T-helper 2 cell (primary cell): ENCODE measurements around the gene CEBPG.

Experiments
- DNase-seq, 5 experiments: peaks; one replicate each; pipeline versions ENCODE4 v3.0.0 to v3.0.0-alpha.2; 2012 to 2022

Gene CEBPG

DNA sequence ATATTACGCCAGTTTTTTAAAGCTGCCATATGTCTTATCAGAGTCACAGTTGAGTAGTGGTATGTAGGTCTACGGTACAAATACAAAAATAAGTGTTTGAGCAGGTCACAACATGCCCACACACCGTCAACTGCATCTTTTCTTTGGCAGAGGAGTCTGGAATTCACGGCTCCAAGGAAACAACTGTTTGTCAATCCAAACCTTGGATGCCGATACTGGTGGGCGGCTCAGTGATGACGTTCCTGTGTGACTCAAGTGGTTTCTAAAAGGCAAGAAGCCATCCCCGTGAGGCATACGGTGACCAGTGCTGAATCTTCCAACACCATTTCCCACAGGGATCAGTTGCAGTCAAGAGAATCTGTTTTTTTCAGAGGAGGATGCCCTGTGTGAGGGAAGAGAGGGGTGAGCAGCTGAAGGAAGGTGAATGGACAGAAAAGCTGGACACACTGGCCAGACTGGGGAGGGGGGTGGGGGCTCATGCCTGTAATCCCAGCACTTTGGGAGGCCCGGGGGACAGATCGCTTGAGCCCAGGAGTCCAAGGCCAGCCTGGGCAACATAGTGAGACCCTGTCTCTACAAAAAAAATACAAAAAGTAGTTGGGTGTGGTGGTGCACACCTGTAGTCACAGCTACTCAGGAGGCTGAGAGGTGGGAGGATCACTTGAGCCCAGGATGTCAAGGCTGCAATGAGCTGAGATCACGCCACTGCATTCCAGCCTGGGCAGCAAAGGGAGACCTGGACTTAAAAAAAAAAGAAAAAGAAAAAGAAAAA, 22.8 kb upstream of the CEBPG start:
- DNase-seq: no peak

DNA sequence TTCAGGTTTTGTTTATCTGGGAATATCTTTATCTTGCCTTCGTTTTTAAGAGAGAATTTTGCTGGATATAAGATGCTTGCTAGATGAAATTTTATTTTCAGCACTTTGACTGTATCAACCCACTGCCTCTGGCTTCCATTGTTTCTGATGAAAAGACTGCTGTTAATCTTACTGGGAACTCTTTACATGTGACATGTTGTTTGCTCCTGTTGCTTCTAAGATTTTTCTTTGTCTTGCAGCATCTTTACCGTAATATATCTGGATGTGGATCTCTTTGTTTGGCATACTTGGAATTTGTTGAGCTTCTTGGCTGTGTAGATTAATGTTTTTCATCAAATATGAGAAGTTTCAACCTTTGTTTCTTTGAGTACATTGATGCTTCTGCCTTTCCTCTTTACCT, 18.0 kb upstream of the CEBPG start:
- no peak for DNase-seq

DNA sequence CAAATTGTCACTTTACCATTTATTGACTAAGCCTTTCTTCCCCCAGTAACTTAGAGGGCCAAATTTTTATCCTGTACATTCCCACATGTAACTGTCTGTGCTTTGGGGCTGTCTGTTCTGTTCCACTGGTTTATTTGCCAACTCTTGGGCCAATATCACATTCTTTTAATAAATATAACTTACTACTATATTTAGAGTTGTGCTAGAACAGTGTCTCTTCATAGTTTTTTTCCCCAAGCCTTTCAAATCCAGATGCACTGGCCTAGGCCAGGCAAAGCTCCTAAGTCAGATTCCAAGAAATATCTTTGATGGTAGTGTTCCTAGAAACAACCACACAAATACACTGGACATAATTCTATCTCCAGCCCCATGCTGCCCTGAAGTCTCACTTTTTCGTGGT, 16.0 kb upstream of the CEBPG start:
- no peak for DNase-seq

DNA sequence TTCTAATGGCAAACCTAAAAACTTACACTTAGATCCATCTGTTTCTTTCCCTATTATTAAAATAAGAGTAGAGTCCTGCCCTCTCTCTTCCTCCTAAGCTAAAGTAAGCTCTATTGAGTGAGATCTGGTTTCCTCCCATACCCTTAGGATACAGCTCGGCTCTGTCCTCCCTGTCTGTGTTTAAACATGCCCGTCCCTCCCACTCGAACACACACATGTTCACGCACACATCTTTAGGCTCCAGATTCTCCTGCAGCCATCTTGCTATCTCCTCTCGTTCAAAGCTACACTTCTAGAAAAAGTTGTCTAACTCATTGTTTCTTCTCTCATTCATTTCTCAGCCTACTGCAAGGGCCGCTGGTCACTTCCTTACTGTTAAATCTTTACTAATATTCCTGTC, 15.1 kb upstream of the CEBPG start:
- no peak for DNase-seq

DNA sequence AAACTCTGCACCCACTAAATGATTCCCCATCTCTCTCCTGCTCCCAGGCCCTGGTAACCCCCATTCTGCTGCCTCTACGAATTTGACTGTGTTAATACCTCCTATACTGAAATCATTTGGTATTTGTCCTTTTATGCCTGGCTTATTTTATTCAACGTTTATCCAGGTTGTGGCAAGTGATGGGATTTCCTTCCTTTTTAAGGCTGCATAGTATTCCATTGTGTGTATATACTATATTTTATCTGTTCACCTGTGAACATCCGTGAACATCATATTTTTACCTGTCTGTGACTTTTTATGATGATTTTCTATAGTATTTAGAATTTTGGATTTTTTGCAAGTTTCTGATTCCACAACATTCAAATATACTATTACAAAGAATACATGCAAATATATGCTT, 13.9 kb upstream of the CEBPG start:
- no peak for DNase-seq

DNA sequence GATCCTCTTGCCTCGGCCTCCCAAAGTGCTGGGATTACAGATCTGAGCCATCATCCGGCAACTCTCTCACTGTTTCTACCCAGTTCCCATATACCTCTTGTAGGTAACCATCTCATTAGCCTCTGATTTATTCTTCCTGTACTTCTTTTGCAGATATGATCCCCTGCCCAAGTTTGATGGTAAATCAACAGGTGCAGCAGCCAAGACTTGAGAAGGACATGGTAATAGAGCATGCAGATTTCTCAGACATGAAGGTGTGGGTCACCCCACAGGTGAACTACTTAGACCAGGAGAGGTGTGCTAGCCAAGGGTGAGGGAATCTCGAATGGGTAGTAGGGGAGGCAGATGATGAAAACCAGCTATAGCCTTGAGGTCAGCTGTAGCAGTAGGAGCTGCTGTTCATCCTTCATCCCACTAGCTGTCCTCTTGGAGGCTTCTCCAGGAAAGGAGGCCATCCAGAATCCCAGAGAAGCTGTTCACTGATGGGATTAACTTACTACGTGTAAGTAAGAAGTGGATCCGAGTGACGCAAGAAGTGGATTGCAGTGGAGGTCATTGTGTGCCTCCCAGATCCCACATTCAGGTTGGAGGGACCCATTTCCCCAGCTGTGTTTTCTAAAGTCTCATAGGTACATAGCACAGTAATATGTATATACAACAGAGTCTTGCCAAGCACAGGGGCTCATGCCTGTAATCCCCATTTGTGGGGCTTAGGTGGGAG, 10.8 kb upstream of the CEBPG start:
- DNase-seq: no peak

DNA sequence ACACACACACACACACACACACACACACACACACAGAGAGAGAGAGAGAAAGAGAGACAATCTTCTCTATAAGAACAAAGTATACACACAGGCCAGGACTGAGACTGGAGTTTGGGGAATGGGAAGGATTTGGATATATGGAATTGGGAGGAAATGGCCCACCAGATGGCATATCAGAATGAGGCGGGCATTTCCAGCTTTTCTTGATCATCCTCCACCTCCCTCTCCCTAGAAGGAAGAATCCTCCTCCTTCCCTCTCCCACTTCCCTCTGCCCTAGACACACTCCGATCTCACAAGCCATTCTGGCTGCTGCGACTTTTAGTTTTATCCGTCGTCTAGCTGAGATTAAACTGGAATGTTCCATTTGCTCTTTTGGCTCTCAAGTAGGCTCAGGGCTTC, 10.0 kb upstream of the CEBPG start:
- DNase-seq: no peak

DNA sequence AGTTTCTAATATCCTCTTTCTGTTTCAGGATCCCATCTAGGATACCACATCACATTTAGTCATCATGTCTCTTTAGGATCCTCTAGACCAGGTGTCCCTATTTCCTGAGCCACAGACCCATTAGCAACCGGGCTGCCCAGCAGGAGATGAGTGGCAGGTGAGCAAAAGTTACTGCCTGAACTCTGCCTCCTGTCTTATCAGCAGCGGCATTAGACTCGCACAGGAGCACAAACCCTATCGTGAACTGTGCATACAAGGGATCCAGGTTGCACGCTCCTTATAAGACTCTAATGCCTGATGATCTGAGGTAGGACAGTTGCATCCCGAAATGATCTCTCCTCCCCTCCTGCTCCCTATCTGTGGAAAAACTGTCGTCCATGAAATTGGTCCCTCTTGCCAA, 7.8 kb upstream of the CEBPG start:
- no peak for DNase-seq

DNA sequence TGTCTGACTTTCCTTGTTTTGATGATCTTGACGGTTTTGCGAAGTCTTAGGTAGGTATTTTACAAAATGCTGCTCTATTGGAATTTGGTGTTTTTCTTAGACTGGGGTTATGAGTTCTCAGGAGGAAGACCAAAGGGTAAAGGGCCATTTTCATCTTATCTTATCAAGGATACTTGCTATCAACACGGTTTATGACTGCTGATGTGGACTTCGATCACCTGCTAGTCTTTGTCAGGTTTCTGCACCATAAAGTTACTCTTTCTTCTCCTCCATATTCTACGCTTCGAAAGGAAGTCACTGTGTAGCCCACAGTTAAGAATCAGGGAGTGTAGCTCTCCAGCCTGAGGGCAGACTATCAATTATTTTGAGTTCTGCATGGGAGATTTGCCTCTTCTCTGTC, 7.4 kb upstream of the CEBPG start:
- DNase-seq: no peak

DNA sequence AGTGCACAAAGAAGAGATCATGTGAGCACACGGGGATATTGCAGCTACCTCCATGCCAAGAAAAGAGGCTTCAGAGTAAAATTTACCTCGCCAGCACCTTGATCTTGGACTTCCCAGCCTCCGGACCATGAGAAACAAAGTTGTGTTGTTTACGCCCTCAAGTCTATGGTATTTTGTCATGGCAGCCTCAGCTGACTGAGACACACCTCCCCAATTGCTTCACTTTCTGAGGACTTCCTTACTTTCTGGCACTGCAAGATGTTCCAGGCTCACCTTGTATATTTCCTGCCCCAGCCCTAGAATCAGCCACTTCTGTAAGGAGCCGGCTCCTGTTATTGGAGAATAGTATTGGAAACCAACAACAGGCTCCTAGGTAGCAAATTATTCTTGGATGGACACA, 6.6 kb upstream of the CEBPG start:
- DNase-seq: no peak

DNA sequence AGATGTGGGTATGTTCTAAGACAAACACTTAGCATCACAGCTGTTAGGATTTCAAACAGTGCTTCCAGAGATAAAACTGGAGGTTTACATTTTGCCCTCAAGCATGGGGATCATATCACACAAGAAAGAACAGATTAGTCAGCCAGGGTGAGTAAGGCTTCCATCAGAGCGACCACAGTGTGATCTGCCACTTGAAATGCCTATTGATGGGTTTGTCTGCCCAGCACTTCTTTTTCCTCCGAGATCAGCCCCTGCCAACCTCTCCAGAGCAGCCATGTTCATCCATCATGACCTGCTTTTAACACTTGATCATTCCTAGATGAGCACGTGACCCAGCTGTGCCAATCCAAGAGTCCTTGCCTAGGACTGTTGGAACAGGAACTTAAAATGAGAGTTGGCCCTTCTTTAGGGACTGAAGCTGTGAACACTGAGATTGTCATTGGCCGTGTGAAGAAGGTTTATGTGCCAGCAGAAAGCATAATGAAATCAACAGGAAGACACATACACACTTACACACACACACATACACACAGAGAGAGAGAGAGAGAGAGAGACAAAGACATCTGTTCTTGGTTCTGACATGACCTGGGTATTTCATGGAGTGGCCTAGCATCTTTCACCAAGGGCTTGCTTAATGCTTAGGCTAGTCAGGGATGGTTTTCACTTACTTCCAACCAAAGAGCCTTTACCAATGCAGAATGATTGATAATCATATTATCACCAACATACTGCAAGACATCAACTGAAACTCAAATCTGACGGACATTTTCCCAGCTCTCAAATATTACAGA, 5.2 kb upstream of the CEBPG start:
- no peak for DNase-seq

DNA sequence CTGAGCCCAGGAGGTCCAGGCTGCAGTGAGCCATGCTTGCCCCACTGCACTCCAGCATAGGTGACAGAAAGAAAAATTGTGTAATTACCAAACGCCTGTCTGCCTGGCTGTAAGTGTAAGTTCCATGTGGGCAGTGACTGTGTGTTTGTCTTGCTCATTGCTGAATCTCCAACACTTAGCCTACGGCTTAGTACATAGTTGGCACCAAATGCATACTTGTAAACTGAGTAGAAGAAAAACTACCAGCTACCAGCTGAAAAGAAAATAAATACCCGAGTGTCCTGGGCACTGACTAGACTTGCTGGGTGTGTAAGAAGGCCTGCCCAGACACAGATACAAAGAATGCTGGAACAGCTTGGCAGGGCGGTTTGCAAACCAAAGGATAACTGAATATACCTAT, 2.7 kb upstream of the CEBPG start:
- no peak for DNase-seq

DNA sequence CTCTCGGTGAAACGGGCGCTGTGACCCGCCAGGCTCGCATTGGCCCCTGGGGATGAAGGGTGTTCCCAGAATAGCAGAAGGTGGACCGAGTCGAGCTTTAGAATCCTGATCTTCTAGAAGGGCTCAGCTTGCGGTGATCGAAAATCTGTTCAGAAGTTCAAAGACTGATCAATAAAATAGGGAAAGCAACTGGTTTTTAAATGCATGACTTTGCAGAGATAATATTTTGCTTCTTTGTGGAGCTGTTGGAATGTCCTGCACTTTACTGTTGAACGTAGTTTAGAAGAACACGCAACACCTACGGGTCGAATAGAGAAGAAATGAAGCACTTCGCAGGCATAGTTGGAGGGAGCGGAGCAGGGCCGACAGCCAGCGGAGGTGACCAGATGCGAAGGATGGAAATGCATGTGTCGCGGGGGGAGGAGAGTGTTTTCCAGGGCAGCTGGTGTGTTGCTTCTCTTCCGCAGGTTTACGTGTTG, 766 bp downstream of the CEBPG start:
- peak in 2 of 5 experiments; percentile 22 to 60 for DNase-seq

DNA sequence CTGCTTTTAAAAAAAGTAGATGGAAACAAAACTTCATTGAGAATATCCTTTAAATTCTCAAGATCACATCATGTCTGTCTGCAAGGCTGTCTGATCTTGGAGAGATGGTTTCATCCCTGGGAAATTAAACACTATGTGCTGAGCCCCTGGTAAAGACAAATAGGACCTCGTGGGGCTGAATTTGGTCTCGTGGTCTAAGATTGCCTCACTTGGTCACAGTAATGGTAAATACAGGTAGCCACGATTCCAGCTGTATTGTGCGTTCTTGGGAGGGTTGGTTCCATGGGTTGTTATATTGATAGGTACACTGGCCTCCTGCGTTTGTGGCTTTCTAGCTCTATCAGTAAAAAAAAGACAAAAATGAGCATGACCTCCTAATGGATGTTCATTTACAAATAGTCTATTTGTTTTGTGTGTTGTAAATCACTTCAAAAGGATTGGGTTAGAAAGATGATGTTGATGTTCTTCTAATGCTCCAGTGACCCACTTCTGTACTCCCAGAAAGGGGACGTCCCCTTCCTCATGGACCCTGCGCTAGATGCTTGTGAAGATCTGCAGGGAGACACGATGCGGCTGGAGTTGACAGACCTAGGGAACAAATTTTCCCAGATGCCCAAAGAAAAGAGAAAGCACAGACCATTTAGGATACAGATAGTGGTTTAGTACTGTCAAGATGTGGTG, 1.8 kb downstream of the CEBPG start:
- DNase-seq: no peak

DNA sequence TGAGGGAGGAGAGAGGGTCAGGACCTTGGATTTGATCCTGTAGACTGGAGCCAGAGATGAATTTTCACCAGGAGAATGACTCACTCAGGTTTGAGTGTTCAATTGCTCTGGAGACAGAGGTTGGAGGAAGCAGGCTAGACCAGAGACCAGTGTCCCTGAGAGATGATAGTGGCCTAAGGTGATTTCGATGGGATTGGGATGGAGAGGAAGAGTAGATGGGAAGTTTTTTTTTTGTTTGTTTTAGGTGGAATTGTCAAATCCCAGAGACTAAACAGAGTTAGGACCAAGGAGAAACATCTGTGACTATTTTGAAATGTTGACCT, 2.3 kb downstream of the CEBPG start:
- no peak for DNase-seq

DNA sequence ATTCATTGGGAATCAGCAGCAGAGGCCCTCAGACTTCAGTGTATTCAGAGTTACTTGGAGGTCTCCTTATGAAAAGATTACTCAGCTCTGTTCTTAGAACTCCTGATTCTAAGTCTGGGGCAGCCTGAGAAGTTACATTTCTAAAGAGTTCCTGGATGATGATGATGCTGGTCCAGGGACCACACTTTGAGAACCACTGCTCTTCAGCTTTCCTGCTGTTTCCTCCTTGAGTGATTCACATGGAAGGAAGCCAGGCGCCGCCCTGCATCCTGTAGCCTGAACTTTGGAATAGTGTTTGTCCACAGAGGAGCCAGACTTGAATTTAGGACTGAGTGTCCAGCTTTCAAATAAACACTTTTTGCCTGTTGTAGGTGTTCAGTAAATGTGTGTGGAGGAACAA, 2.9 kb downstream of the CEBPG start:
- DNase-seq: no peak

DNA sequence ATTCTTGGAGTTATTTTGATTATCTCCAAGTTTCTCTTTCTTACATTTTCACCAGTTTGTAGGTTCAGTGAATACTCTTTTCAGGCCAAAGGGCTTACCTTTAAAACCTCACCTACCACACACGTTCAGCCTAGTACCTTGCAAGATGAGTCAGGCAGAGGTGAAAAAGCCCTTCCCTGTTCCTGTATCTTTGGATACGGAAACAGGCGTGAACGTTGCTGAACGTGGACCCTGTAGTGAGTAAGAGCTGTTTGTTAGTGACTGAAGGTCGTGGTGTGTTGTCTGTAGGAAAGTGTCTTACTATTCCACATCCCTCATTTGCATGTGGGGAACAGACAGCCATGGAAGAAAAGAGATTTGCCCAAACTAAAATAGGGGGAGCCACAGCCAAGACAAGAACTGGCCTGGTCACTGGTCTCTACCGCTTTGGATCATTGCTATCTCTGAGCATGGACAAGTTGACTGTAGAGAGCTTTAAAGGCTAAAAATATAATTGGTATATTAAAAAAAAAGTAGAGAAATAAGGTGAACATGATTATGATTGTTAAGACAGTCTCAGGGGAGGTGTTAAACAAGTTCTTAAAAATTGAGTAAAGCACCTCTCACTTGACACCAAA, 3.5 kb downstream of the CEBPG start:
- no peak for DNase-seq

DNA sequence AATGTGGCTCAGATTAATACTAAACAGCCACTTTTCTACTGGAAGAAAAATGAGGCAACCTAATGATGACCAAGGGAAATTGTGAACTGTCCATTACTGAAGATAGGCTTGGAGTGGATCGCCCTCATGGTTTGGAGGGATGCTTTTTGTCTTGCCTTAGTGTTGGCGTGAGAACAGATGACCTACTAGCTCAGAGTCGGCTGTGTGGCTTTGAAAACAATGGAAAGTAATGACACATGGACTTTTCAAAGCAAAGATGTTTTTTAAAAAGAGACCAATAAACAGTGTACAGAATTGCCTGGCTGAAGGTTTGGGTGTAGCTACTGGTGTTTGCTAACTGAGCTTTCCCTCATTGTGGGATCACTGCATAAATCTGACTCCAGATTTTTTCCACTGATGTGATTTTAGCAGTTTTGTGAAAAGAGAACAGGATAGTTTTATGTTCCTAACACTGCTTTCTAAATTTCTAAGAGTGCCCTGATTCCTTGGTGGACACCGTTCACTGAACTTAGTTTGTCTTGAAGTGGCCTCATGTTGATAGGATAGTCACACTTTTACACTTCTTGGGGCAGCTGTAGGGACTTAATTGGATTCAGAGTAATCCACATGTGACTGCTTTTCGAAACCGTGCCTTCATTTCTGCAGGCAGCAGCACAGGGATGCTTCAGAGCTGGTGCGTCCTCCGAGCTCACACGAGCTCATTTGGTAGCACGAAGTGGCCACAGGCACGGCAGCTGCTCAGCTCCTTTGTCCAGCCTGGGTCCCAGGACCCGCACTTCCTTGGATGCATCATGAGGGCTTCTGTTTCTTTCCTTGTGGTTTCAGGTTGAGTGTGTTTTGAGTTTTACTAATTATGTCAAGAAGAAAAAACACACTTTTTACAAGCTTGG, 4.3 kb downstream of the CEBPG start:
- DNase-seq: no peak

DNA sequence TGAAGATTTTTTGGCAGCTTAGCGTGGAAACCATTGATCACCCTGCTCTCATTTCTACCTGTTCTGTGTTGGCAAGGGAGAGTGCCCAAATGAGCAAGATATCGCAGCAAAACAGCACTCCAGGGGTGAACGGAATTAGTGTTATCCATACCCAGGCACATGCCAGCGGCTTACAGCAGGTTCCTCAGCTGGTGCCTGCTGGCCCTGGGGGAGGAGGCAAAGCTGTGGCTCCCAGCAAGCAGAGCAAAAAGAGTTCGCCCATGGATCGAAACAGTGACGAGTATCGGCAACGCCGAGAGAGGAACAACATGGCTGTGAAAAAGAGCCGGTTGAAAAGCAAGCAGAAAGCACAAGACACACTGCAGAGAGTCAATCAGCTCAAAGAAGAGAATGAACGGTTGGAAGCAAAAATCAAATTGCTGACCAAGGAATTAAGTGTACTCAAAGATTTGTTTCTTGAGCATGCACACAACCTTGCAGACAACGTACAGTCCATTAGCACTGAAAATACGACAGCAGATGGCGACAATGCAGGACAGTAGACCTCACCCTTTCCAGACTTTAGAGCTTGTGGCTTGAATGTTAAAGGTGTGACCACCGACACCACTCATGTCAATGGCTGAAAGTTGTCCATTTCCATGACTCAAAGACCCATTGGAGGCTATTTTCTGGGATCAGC, 5.8 kb downstream of the CEBPG start:
- no peak for DNase-seq

DNA sequence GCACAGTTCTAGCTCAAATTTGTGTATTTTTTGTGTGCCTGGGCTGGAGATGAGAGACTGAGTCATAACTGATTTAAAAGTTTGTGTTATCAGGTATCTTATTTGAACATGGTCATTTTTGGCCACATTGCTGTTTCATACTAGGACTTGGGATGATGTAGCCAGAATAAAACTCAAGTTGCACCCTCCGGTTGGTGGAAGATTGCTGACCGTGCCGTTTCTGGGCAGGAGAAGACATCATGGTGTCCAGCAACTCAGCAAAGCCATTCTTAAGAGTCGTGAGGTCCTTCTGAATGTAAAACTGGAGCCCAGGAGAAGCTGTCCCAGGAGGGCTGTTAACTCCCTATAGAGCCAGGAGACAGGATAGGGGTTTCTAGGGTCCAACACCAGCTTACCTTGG, 7.6 kb downstream of the CEBPG start:
- DNase-seq: no peak

DNA sequence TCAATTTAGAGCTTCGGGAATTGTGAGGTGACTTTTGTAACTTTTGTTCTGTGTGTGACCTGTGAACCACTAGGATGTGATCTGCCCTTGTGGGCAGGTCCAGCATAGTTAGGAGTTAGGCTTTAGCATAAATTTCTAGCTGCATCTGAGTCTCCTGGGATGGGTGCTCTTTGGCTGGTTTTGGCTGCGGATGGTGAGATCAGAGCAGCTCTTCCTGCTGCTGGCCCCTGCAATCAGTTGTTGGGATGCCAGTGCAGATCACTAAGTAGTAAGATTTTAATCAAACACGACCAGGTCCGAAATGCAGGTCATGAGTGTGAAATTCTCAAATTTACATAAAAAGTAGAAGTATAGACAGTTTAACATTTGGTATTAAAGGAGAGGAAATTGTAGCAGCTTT, 8.5 kb downstream of the CEBPG start:
- DNase-seq: no peak
